Midbrain (tissue), 1 donor: Measurements from ENCODE around the gene E2F3.

ENCODE experiments used
- DNase-seq: peaks from one replicate; lab custom pipeline; 2025; lab: John Stamatoyannopoulos, UW

The E2F3 gene

GRCh38 chr6:20402342-20403069 is 827 bp downstream of the E2F3 start:
- DNase-seq: peak; percentile 10

- DNase-seq: peak; percentile 82
Observed at GRCh38 chr6:20403070-20403765, 1.5 kb downstream of the E2F3 start.

- DNase-seq: peak; percentile 18
Observed at GRCh38 chr6:20403766-20404640, 2.3 kb downstream of the E2F3 start.

- DNase-seq: no peak
Observed at GRCh38 chr6:20404641-20405032, 3.0 kb downstream of the E2F3 start.

GRCh38 chr6:20408851-20409250 is 7.2 kb downstream of the E2F3 start:
- DNase-seq: no peak

- no peak for DNase-seq
Observed at GRCh38 chr6:20409427-20409971, 7.8 kb downstream of the E2F3 start.

GRCh38 chr6:20411544-20411943 is 9.9 kb downstream of the E2F3 start:
- no peak for DNase-seq

GRCh38 chr6:20411953-20412681 is 10.4 kb downstream of the E2F3 start:
- DNase-seq: no peak

GRCh38 chr6:20412682-20413073 is 11.0 kb downstream of the E2F3 start:
- DNase-seq: no peak

GRCh38 chr6:20413826-20414225 is 12.1 kb downstream of the E2F3 start:
- DNase-seq: no peak

GRCh38 chr6:20414711-20415110 is 13.0 kb downstream of the E2F3 start:
- DNase-seq: no peak

- DNase-seq: no peak
Observed at GRCh38 chr6:20415304-20415703, 13.6 kb downstream of the E2F3 start.

GRCh38 chr6:20415712-20416454 is 14.2 kb downstream of the E2F3 start:
- DNase-seq: no peak

GRCh38 chr6:20416567-20417345 is 15.1 kb downstream of the E2F3 start:
- no peak for DNase-seq

GRCh38 chr6:20417819-20418218 is 16.1 kb downstream of the E2F3 start:
- DNase-seq: no peak

GRCh38 chr6:20426177-20427082 is 24.8 kb downstream of the E2F3 start:
- DNase-seq: no peak

- DNase-seq: no peak
Observed at GRCh38 chr6:20427856-20428255, 26.2 kb downstream of the E2F3 start.

GRCh38 chr6:20432692-20433091 is 31.0 kb downstream of the E2F3 start:
- DNase-seq: no peak

- no peak for DNase-seq
Observed at GRCh38 chr6:20433321-20433720, 31.6 kb downstream of the E2F3 start.
